Karpas-422 (cell line): ENCODE measurements around the gene MRPL44. TPM values are rescaled to one million over a fixed set of nuclear protein-coding genes. Genes with fewer than 3 reads are reported as not detected.

Experiments
- DNase-seq: peaks from one replicate; pipeline ENCODE4 v3.0.0-alpha.2; 2015
- H2AFZ ChIP-seq: fragments of 200-600 bp; sonication (generic); 2 replicates; pipeline ENCODE4 v1.6.1; 2014; ENCODE audit warnings: antibody characterized with exemption, low read length, mixed read lengths
- H3K27ac ChIP-seq: fragments of 200-600 bp; sonication (generic); 2 replicates; pipeline ENCODE4 v1.5.1; 2014; ENCODE audit warnings: mild to moderate bottlenecking, low read length, moderate library complexity
- H3K27me3 ChIP-seq: fragments of 200-600 bp; sonication (generic); 2 replicates; pipeline ENCODE4 v1.6.1; 2014; ENCODE audit warnings: low read length, mixed read lengths
- H3K36me3 ChIP-seq: fragments of 200-600 bp; sonication (generic); 2 replicates; pipeline ENCODE4 v1.6.1; 2014; ENCODE audit warnings: low read length, mixed read lengths; ENCODE audit not compliant: insufficient read depth
- H3K4me1 ChIP-seq: fragments of 200-600 bp; sonication (generic); 2 replicates; pipeline ENCODE4 v1.6.1; 2014; ENCODE audit warnings: mild to moderate bottlenecking, low read length, mixed read lengths
- H3K4me2 ChIP-seq: fragments of 200-600 bp; sonication (generic); 2 replicates; pipeline ENCODE4 v1.6.1; 2014; ENCODE audit warnings: low read length, low read depth, mild to moderate bottlenecking; ENCODE audit not compliant: poor library complexity, severe bottlenecking
- H3K4me3 ChIP-seq: fragments of 200-600 bp; sonication (generic); 2 replicates; pipeline ENCODE4 v1.5.1; 2014; ENCODE audit warnings: mild to moderate bottlenecking, antibody characterized with exemption, low read length, mixed read lengths
- H3K79me2 ChIP-seq: fragments of 200-600 bp; sonication (generic); 2 replicates; pipeline ENCODE4 v1.6.1; 2014; ENCODE audit warnings: mild to moderate bottlenecking, low read length, mixed read lengths
- H3K9ac ChIP-seq: fragments of 200-600 bp; sonication (generic); 2 replicates; pipeline ENCODE4 v1.6.0; 2014; ENCODE audit warnings: low read length
- H3K9me2 ChIP-seq: fragments of 200-600 bp; sonication (generic), shearing (Covaris generic); replicated peaks from 2 replicates; pipeline ENCODE4 v1.6.0; 2014; ENCODE audit warnings: mild to moderate bottlenecking, low read length, moderate library complexity; ENCODE audit not compliant: insufficient read depth
- H3K9me3 ChIP-seq: fragments of 300-700, 200-600 bp; sonication (generic); 2 replicates; pipeline ENCODE4 v1.6.1; 2014; ENCODE audit warnings: low read length, mixed read lengths
- H4K20me1 ChIP-seq: fragments of 200-600 bp; sonication (generic); 2 replicates; pipeline ENCODE4 v1.6.1; 2014; ENCODE audit warnings: mild to moderate bottlenecking, antibody characterized with exemption, low read length, low read depth; ENCODE audit not compliant: insufficient read depth
- total RNA-seq: library from RNA; depleted of rRNA; stranded (reverse); fragments of >200 nt; shearing (Covaris generic); gene quantifications from 2 replicates; pipeline ENCODE4 v1.2.3, GENCODE V29; 2014; ENCODE audit warnings: low replicate concordance

Gene MRPL44
- total RNA-seq, 1 experiment from 2014 or later = 34.9 TPM

- no peak for DNase-seq
- Histone ChIP-seq H3K9ac (peak overlapping the region; percentile 18; the same call in 1 of the 2 replicates), H3K27ac (no peak overlapping the region), H3K9me2 (no peaks in the 10 kb centered on the region), H3K36me3 (no peaks in the 10 kb centered on the region), H3K79me2 (no peaks in the 10 kb centered on the region), H3K9me3 (no peaks in the 10 kb centered on the region), H3K4me2 (peak overlapping the region; percentile 35), H3K4me3 (no peak overlapping the region), H3K27me3 (no peaks in the 10 kb centered on the region), H3K4me1 (peaks cover 25% of the 10 kb centered on the region), H4K20me1 (no peaks in the 10 kb centered on the region), H2AFZ (peak overlapping the region; percentile 96)
Measured at GRCh38 chr2:223950448-223951347, 6.6 kb upstream of the MRPL44 start.

GRCh38 chr2:223952280-223952968 lies 4.8 kb upstream of the MRPL44 start:
- no peaks in the 10 kb centered on the region for H3K36me3 ChIP-seq
- H3K9me2 ChIP-seq = no peaks in the 10 kb centered on the region
- H3K4me1 ChIP-seq = peaks cover 29% of the 10 kb centered on the region
- no peak overlapping the region; the same call in 1 of the 2 replicates for H3K9ac ChIP-seq
- H3K9me3 ChIP-seq = no peaks in the 10 kb centered on the region
- H3K79me2 ChIP-seq = peaks cover 2% of the 10 kb centered on the region
- DNase-seq = peak; percentile 72
- peak overlapping the region; percentile 21; the same call in 1 of the 2 replicates for H3K27ac ChIP-seq
- H3K4me3 ChIP-seq = no peak overlapping the region; the same call in 1 of the 2 replicates
- H2AFZ ChIP-seq = peak overlapping the region; percentile 81
- peak overlapping the region; percentile 58 for H3K4me2 ChIP-seq
- no peaks in the 10 kb centered on the region for H3K27me3 ChIP-seq
- H4K20me1 ChIP-seq = no peaks in the 10 kb centered on the region

- H3K4me1 ChIP-seq = peaks cover 43% of the 10 kb centered on the region
- H4K20me1 ChIP-seq = peaks cover 14% of the 10 kb centered on the region; the same call in 1 of the 2 replicates
- H2AFZ ChIP-seq = no peak overlapping the region
Measured at GRCh38 chr2:223954401-223954800, 2.9 kb upstream of the MRPL44 start.

DNA sequence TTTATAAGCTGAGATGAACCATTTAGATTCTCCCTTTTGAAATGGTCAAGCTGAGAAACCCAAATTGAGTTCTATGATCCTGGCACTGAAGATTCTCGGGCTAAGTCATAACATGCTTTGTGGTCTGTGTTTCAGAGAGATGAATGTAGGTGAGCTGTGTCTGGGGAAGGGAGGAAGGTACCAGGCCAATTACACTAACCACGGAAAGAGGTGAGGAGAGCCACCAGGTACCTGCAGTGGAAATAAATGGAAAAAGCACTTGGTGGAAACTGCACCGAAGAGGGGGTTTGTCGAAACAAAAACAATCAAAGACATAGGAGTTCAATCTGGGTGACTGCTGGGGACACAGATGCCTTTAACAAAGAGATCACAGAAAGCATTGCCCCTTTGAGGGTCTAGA lies 963 bp upstream of the MRPL44 start:
- no peaks in the 10 kb centered on the region for H3K27me3 ChIP-seq
- H3K79me2 ChIP-seq = peaks cover 40% of the 10 kb centered on the region
- peak overlapping the region; percentile 95 for H3K4me2 ChIP-seq
- H3K36me3 ChIP-seq = peaks cover 20% of the 10 kb centered on the region; the same call in 1 of the 2 replicates
- no peaks in the 10 kb centered on the region for H3K9me2 ChIP-seq
- H3K9ac ChIP-seq = no peak overlapping the region
- H4K20me1 ChIP-seq = peaks cover 27% of the 10 kb centered on the region
- peaks cover 49% of the 10 kb centered on the region for H3K4me1 ChIP-seq
- DNase-seq = no peak
- no peak overlapping the region for H3K4me3 ChIP-seq
- no peak overlapping the region for H2AFZ ChIP-seq
- no peak overlapping the region for H3K27ac ChIP-seq
- no peaks in the 10 kb centered on the region for H3K9me3 ChIP-seq

More at GRCh38 chr2:223954401-223954800, 2.9 kb upstream of the MRPL44 start:
- H3K79me2 ChIP-seq = peaks cover 21% of the 10 kb centered on the region
- no peaks in the 10 kb centered on the region for H3K27me3 ChIP-seq
- DNase-seq = no peak
- no peaks in the 10 kb centered on the region for H3K9me2 ChIP-seq
- H3K4me2 ChIP-seq = no peak overlapping the region
- H3K4me3 ChIP-seq = no peak overlapping the region
- H3K9ac ChIP-seq = no peak overlapping the region
- H3K9me3 ChIP-seq = no peaks in the 10 kb centered on the region
- H3K27ac ChIP-seq = no peak overlapping the region
- H3K36me3 ChIP-seq = peaks cover under 1% of the 10 kb centered on the region; the same call in 1 of the 2 replicates

- Histone ChIP-seq H3K9me3 (no peaks in the 10 kb centered on the region), H3K36me3 (peaks cover 37% of the 10 kb centered on the region; the same call in 1 of the 2 replicates), H3K27me3 (no peaks in the 10 kb centered on the region), H4K20me1 (peaks cover 31% of the 10 kb centered on the region), H2AFZ (no peak overlapping the region), H3K9me2 (no peaks in the 10 kb centered on the region), H3K27ac (no peak overlapping the region), H3K4me1 (peaks cover 37% of the 10 kb centered on the region), H3K9ac (no peak overlapping the region), H3K79me2 (peaks cover 72% of the 10 kb centered on the region), H3K4me2 (peak overlapping the region; percentile 39), H3K4me3 (peak overlapping the region; percentile 8; the same call in 1 of the 2 replicates)
- no peak for DNase-seq
Measured at GRCh38 chr2:223959688-223960087, 2.4 kb downstream of the MRPL44 start.

DNA sequence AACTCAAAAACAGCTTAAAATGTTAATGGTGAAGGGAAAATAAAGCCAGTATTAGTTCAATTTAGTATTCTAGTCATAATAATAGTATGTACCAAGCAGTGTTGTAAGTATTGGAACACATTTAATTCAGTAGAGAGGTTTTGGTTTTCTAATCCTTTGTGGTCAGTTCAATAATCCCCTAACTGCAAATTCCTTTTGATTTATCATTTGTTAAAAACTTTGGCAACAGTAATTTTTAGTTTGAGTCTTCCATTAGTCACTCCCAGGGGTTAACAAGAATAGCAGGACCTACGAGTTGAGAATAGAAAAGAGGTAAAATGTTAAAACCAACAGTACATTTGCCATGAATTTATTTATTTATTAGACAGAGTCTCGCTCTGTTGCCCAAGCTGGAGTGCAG lies 10.7 kb downstream of the MRPL44 start:
- Histone ChIP-seq H3K9me3 (no peaks in the 10 kb centered on the region), H3K79me2 (peaks cover 22% of the 10 kb centered on the region), H4K20me1 (no peaks in the 10 kb centered on the region), H3K27me3 (no peaks in the 10 kb centered on the region), H3K36me3 (peaks cover 25% of the 10 kb centered on the region; the same call in 1 of the 2 replicates), H3K4me3 (no peak overlapping the region), H3K27ac (no peak overlapping the region), H3K4me1 (peaks cover 6% of the 10 kb centered on the region), H3K4me2 (no peak overlapping the region), H3K9me2 (no peaks in the 10 kb centered on the region), H3K9ac (no peak overlapping the region), H2AFZ (no peak overlapping the region)
- DNase-seq = no peak

DNA sequence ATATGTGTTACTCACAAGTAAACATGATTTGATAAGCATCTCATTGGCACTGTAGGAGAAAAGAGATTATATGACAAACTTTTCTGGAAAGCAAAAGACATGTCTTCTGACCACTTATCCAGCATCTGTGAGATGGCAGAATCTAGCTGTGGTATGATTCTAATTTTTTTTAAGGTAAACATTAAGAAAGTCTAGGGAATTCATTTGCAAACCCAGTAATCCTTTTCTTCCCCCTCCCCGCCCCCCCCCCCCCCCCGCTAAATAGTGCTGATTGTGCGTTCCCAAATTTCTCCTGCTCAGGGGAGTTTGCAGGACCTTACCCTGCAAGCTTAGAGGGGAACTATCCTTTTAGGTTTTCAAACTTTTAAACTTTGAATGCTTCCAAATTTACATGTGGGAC lies 12.1 kb downstream of the MRPL44 start:
- no peak overlapping the region for H3K4me2 ChIP-seq
- peaks cover 6% of the 10 kb centered on the region for H3K4me1 ChIP-seq
- no peaks in the 10 kb centered on the region for H3K9me2 ChIP-seq
- no peak overlapping the region for H3K9ac ChIP-seq
- H3K79me2 ChIP-seq = peaks cover 10% of the 10 kb centered on the region
- no peak for DNase-seq
- no peaks in the 10 kb centered on the region for H3K27me3 ChIP-seq
- no peak overlapping the region for H3K4me3 ChIP-seq
- peaks cover 20% of the 10 kb centered on the region; the same call in 1 of the 2 replicates for H3K36me3 ChIP-seq
- H2AFZ ChIP-seq = no peak overlapping the region
- H4K20me1 ChIP-seq = no peaks in the 10 kb centered on the region
- H3K27ac ChIP-seq = 0 out of 2 replicates have a peak overlapping the region, but pooled peaks have one; percentile 34
- H3K9me3 ChIP-seq = no peaks in the 10 kb centered on the region

DNA sequence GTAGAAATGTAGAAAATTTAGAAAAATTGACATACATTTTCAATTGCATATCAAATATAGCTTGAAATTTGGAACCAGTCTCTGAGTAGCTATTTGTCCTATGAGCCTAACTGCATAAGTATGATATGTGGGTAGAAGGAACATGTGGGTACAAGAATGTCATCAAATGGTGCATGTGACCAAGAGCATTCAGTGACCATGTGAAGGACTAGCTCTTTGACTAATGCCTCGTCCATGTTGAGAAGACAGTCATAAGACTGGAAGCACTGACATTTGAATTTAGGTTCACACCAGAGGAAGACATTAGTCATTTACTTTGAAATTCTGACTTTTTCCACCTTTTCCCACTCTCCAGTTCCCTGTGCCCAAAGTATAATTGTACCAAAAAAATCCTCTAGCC lies 12.6 kb downstream of the MRPL44 start:
- Histone ChIP-seq H3K4me3 (no peak overlapping the region), H3K27me3 (no peaks in the 10 kb centered on the region), H3K79me2 (peaks cover 5% of the 10 kb centered on the region), H2AFZ (no peak overlapping the region), H3K9ac (no peak overlapping the region), H3K27ac (0 out of 2 replicates have a peak overlapping the region, but pooled peaks have one; percentile 34), H3K9me2 (no peaks in the 10 kb centered on the region), H4K20me1 (no peaks in the 10 kb centered on the region), H3K9me3 (no peaks in the 10 kb centered on the region), H3K4me1 (peaks cover 6% of the 10 kb centered on the region), H3K36me3 (peaks cover 16% of the 10 kb centered on the region; the same call in 1 of the 2 replicates), H3K4me2 (no peak overlapping the region)
- no peak for DNase-seq
